Karpas-422 (cell line): Measurements from ENCODE around the gene HDAC10. TPM values are rescaled to one million over a fixed set of nuclear protein-coding genes. Genes with fewer than 3 reads are reported as not detected.

ENCODE experiments used
- DNase-seq: peaks from one replicate; pipeline ENCODE4 v3.0.0-alpha.2; 2015
- H2AFZ ChIP-seq: fragments of 200-600 bp; sonication (generic); 2 replicates; pipeline ENCODE4 v1.6.1; 2014; ENCODE audit warnings: antibody characterized with exemption, low read length, mixed read lengths
- H3K27ac ChIP-seq: fragments of 200-600 bp; sonication (generic); 2 replicates; pipeline ENCODE4 v1.5.1; 2014; ENCODE audit warnings: mild to moderate bottlenecking, low read length, moderate library complexity
- H3K27me3 ChIP-seq: fragments of 200-600 bp; sonication (generic); 2 replicates; pipeline ENCODE4 v1.6.1; 2014; ENCODE audit warnings: low read length, mixed read lengths
- H3K36me3 ChIP-seq: fragments of 200-600 bp; sonication (generic); 2 replicates; pipeline ENCODE4 v1.6.1; 2014; ENCODE audit warnings: low read length, mixed read lengths; ENCODE audit not compliant: insufficient read depth
- H3K4me1 ChIP-seq: fragments of 200-600 bp; sonication (generic); 2 replicates; pipeline ENCODE4 v1.6.1; 2014; ENCODE audit warnings: mild to moderate bottlenecking, low read length, mixed read lengths
- H3K4me2 ChIP-seq: fragments of 200-600 bp; sonication (generic); 2 replicates; pipeline ENCODE4 v1.6.1; 2014; ENCODE audit warnings: low read length, low read depth, mild to moderate bottlenecking; ENCODE audit not compliant: poor library complexity, severe bottlenecking
- H3K4me3 ChIP-seq: fragments of 200-600 bp; sonication (generic); 2 replicates; pipeline ENCODE4 v1.5.1; 2014; ENCODE audit warnings: mild to moderate bottlenecking, antibody characterized with exemption, low read length, mixed read lengths
- H3K79me2 ChIP-seq: fragments of 200-600 bp; sonication (generic); 2 replicates; pipeline ENCODE4 v1.6.1; 2014; ENCODE audit warnings: mild to moderate bottlenecking, low read length, mixed read lengths
- H3K9ac ChIP-seq: fragments of 200-600 bp; sonication (generic); 2 replicates; pipeline ENCODE4 v1.6.0; 2014; ENCODE audit warnings: low read length
- H3K9me2 ChIP-seq: fragments of 200-600 bp; sonication (generic), shearing (Covaris generic); replicated peaks from 2 replicates; pipeline ENCODE4 v1.6.0; 2014; ENCODE audit warnings: mild to moderate bottlenecking, low read length, moderate library complexity; ENCODE audit not compliant: insufficient read depth
- H3K9me3 ChIP-seq: fragments of 300-700, 200-600 bp; sonication (generic); 2 replicates; pipeline ENCODE4 v1.6.1; 2014; ENCODE audit warnings: low read length, mixed read lengths
- H4K20me1 ChIP-seq: fragments of 200-600 bp; sonication (generic); 2 replicates; pipeline ENCODE4 v1.6.1; 2014; ENCODE audit warnings: mild to moderate bottlenecking, antibody characterized with exemption, low read length, low read depth; ENCODE audit not compliant: insufficient read depth
- total RNA-seq: library from RNA; depleted of rRNA; stranded (reverse); fragments of >200 nt; shearing (Covaris generic); gene quantifications from 2 replicates; pipeline ENCODE4 v1.2.3, GENCODE V29; 2014; ENCODE audit warnings: low replicate concordance; rRNA removed

HDAC10 gene
- total RNA-seq, 1 experiment from 2014 or later = 42.3 TPM

DNA sequence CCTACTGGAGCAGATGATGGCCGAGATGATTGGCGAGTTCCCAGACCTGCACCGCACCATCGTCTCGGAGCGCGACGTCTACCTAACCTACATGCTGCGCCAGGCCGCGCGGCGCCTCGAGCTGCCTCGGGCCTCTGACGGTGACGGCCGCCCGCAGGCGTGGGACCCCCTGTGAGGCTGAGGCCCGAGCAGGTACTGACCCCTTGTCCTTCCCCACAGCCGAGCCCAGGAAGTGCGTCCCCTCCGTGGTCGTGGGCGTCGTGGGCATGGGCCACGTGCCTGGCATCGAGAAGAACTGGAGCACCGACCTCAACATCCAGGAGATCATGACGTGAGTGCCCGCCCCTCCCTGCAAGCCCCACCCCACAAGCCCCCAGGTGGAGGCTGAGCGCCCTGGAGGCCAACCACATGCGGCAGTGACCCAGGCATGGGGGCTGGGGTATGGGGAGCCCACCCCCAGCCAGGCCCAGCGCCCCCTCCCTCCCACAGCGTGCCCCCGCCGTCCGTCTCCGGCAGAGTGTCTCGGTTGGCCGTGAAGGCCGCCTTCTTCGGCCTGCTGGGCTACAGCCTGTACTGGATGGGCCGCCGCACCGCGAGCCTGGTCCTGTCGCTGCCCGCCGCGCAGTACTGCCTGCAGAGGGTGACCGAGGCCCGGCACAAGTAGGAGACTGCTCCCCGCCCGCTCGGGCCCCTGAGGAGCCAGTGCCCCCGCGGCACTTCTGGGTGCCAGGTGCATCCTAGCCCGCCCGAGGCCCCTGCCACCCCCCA lies 53.0 kb downstream of the HDAC10 start:
- Histone ChIP-seq H3K9ac (no peak overlapping the region), H2AFZ (no peak overlapping the region), H4K20me1 (peaks cover 3% of the 10 kb centered on the region; the same call in 1 of the 2 replicates), H3K4me3 (no peak overlapping the region), H3K27ac (no peak overlapping the region), H3K9me2 (no peaks in the 10 kb centered on the region), H3K4me2 (no peak overlapping the region), H3K27me3 (no peaks in the 10 kb centered on the region), H3K9me3 (no peaks in the 10 kb centered on the region), H3K4me1 (peaks cover 61% of the 10 kb centered on the region), H3K36me3 (0 out of 2 replicates have a peak, but pooled peaks cover 5% of the 10 kb centered on the region), H3K79me2 (peaks cover 28% of the 10 kb centered on the region)
- DNase-seq = no peak

DNA sequence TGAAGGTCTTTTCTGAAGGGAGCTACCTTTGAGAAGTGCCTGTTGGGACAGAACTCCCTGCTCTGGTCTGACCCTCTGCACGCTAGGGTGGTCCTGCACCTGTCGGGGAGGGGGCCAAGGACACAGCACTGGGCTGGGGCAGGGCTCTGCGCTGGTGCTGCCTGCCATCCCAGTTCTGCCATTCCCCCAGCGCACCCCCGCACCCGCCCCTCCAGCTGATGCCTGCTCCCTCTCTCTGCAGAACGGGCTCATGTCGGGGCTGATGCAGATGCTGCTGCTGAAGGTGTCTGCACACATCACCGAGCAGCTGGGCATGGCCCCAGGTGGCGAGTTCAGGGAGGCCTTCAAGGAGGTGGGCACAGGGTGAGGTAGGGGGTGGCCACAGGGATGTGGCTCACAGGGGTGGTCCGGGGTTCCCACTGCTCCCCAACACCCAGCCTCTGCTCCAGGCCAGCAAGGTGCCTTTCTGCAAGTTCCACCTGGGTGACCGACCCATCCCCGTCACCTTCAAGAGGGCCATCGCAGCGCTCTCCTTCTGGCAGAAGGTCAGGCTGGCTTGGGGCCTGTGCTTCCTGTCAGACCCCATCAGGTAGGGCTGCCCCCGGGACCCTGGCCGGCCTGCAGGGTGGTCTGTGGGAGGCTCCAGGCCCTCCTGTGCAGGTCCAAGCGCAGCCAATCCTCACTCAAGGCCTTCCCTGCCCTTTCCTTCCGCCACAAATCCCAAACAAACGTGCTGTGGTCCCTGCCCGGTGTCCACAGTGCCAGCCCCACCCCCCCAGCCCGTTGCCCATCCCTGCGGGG lies 53.9 kb downstream of the HDAC10 start:
- DNase-seq = no peak
- 0 out of 2 replicates have a peak, but pooled peaks cover 5% of the 10 kb centered on the region for H3K36me3 ChIP-seq
- no peak overlapping the region for H3K4me3 ChIP-seq
- H3K4me1 ChIP-seq = peaks cover 61% of the 10 kb centered on the region
- no peak overlapping the region for H3K4me2 ChIP-seq
- peak overlapping the region; percentile 71; the same call in 1 of the 2 replicates for H3K27ac ChIP-seq
- no peak overlapping the region for H3K9ac ChIP-seq
- no peak overlapping the region for H2AFZ ChIP-seq
- no peaks in the 10 kb centered on the region for H3K9me2 ChIP-seq
- H3K9me3 ChIP-seq = no peaks in the 10 kb centered on the region
- H3K79me2 ChIP-seq = peaks cover 28% of the 10 kb centered on the region
- H3K27me3 ChIP-seq = no peaks in the 10 kb centered on the region
- peaks cover 3% of the 10 kb centered on the region; the same call in 1 of the 2 replicates for H4K20me1 ChIP-seq

DNA sequence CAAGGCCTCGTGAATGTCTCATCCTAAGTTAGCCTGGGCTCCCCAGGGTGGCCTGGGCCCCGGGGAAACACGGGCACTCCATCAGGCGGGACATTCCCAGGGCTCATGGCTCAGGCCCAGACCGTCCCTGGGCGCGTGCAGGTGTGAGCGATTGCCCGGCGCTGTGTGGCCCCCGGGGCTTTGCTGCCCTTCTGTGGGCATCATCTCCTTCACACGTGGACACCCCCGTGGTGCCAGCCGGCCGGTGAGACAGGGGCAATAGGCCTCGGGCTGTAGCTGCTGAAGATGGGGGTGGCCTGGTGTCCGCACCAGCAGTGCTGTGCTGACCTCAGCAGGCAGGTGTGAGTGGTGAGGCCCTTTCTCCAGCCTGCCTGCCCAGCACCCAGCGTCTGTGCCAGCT lies 54.8 kb downstream of the HDAC10 start:
- peaks cover 25% of the 10 kb centered on the region for H3K79me2 ChIP-seq
- no peak overlapping the region for H3K9ac ChIP-seq
- no peaks in the 10 kb centered on the region for H3K27me3 ChIP-seq
- no peaks in the 10 kb centered on the region for H4K20me1 ChIP-seq
- H3K4me1 ChIP-seq = peaks cover 69% of the 10 kb centered on the region
- no peaks in the 10 kb centered on the region for H3K9me2 ChIP-seq
- H3K9me3 ChIP-seq = no peaks in the 10 kb centered on the region
- no peak overlapping the region for H2AFZ ChIP-seq
- no peak for DNase-seq
- H3K4me2 ChIP-seq = no peak overlapping the region
- no peak overlapping the region for H3K4me3 ChIP-seq
- H3K36me3 ChIP-seq = 0 out of 2 replicates have a peak, but pooled peaks cover 5% of the 10 kb centered on the region
- H3K27ac ChIP-seq = peak overlapping the region; percentile 71

Other genes with a start within 250 kb of the HDAC10 start
- gene IL17REL, start 238.5 kb downstream of the HDAC10 start, total RNA-seq = not detected in 2 replicates
- not detected in 2 replicates for gene TTLL8, start 193.0 kb downstream of the HDAC10 start, total RNA-seq
- gene MLC1, start 165.8 kb downstream of the HDAC10 start, total RNA-seq = not detected in 2 replicates
- gene MOV10L1, start 161.3 kb downstream of the HDAC10 start, total RNA-seq = 2.9 TPM in 1 of 2 replicates, not detected in the other
- gene PANX2, start 80.5 kb downstream of the HDAC10 start, total RNA-seq = not detected in 2 replicates
- 46.7 and 117 TPM in 2 replicates for gene TRABD, start 65.4 kb downstream of the HDAC10 start, total RNA-seq
- gene SELENOO, start 50.3 kb downstream of the HDAC10 start, total RNA-seq = 20.0 and 64.1 TPM in 2 replicates
- gene TUBGCP6, start 6.2 kb downstream of the HDAC10 start, total RNA-seq = 16.9 and 32.5 TPM in 2 replicates
- 45.4 and 110 TPM in 2 replicates for gene MAPK12, start 10.4 kb upstream of the HDAC10 start, total RNA-seq
- gene MAPK11, start 19.1 kb upstream of the HDAC10 start, total RNA-seq = 6.4 and 15.8 TPM in 2 replicates
- 2.6 and 7.8 TPM in 2 replicates for gene PLXNB2, start 56.4 kb upstream of the HDAC10 start, total RNA-seq
- gene DENND6B, start 75.7 kb upstream of the HDAC10 start, total RNA-seq = 0.90 and 2.7 TPM in 2 replicates
- 32.9 and 78.0 TPM in 2 replicates for gene PPP6R2, start 92.1 kb upstream of the HDAC10 start, total RNA-seq
- gene SBF1, start 223.8 kb upstream of the HDAC10 start, total RNA-seq = 33.5 and 91.5 TPM in 2 replicates
- 0.79 and 1.4 TPM in 2 replicates for gene ADM2, start 230.3 kb upstream of the HDAC10 start, total RNA-seq
- gene MIOX, start 235.6 kb upstream of the HDAC10 start, total RNA-seq = 0.93 and 3.9 TPM in 2 replicates